ENCODE results near the gene PRPF19. TPM values are rescaled to one million over a fixed set of nuclear protein-coding genes. Genes with fewer than 3 reads are reported as not detected.

The PRPF19 gene
- total and polyA plus RNA-seq, 10 of the 15 experiments (the other 5 are each of a cell fraction or from before 2014, with no cell fraction given), result 8.7 to 170 (median 61.3) TPM

DNA sequence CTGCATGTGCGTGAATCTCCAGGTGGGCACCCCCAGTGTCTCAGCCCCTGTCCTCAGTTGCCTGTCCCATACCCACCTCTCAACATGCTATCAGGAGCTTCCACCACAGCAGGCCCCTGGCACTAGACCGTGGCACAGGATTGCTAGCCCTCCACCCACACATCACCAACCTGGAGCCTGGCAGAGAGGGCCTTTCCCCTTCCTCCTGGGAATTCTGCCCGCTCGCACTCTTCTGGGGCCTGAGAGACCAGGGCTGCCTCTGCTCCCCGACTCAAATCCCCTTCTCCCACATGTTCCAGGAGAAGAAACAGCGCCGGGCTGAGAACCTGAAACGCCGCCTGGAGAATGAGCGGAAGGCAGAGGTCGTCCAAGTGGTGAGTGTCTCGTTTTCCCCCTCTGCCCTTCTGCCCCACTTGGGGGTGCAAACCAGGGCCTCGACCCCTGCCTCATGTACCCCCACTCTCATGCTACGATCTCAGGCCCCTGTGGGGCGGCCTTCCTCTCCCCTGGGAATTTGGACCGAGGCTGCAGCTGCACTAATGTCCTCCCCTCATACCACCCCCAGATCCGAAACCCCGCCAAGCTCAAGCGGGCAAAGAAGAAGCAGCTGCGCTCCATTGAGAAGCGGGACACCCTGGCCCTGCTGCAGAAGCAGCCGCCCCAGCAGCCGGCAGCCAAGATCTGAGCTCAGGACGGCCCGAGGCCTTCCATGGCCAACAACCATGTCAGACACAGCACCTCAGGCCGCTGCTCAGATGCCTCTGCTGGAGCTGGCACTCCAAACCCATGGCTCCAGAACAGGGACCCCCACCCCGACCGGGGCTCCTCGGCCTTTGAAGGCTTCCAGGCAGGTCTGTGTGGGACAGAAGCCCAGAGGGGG lies 56.5 kb downstream of the PRPF19 start (continued):
- no peak for TF ChIP-seq ASH2L (IDR thresholded peaks at IDR 0.05; ENCODE audit: borderline replicate concordance, low read depth)
- no peak for TF ChIP-seq SP1 (IDR thresholded peaks at IDR 0.05; ENCODE audit: low read depth, low read length)

DNA sequence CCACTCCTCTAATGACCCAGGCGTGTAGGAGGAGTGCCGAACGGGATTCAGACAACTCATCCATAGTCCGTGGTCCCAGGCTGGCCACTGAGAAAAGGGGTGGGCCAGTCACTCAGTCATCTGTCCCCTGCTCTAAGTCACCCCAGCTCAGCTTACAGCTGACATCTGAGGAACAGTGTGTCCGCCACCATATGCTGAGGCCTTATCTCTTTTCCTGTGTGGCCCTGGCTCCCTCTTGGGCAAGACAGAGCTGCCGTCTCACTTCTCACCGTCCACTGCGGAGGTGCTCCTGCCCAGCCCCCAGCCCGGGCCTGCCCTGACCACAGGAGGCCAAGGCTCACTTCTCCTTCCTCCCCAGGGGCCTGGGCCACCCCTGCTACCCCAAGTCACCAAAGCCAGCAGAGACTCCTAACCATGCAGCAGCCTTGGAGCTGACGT lies 57.7 kb downstream of the PRPF19 start:
- Histone ChIP-seq H3K27me3 (replicated peaks in 1 of 2; ENCODE audit: control insufficient read depth in 2 of 2, insufficient read depth in 2 of 2, low read length in 1 of 2) (no peaks in the 10 kb centered on the region), H3K4me3 (no peak overlapping the region), H3K4me2 (ENCODE audit: control insufficient read depth, insufficient read depth) (no peak overlapping the region), H2AFZ (ENCODE audit: control insufficient read depth, low read depth, low read length) (no peak overlapping the region), H3K9me3 (replicated peaks; ENCODE audit: control insufficient read depth, insufficient read depth, low read length) (no peaks in the 10 kb centered on the region), H3K79me2 (ENCODE audit: control insufficient read depth, insufficient read depth, low read length) (peaks cover 23% of the 10 kb centered on the region), H4K20me1 (ENCODE audit: control insufficient read depth, insufficient read depth) (no peaks in the 10 kb centered on the region), H3K36me3 (ENCODE audit: control insufficient read depth in 2 of 2, insufficient read depth in 2 of 2, low read length in 1 of 2) (peaks cover 8 to 27% of the 10 kb centered on the region in 2 experiments), H3K27ac (ENCODE audit: control insufficient read depth, insufficient read depth) (no peak overlapping the region), H3K9ac (ENCODE audit: control insufficient read depth, insufficient read depth, low read length) (no peak overlapping the region), H3K4me1 (ENCODE audit: control insufficient read depth, insufficient read depth, low read length) (no peaks in the 10 kb centered on the region)
- POLR2A ChIA-PET, result no interaction called here
- SMC1A ChIA-PET (ENCODE audit: uncharacterized antibody, unreplicated experiment), result no interaction called here
- intact Hi-C loops (cut with micrococcal nuclease; ENCODE audit: unreplicated experiment) (loop anchor here (10.0 kb wide), 1 partner anchor 106 kb away; the partner anchor contains the start of gene SLC15A3), in situ Hi-C loops (cut with MboI) (no loop called here)
- 91% methylated on average over 9 of the region's 10 CpGs for WGBS (ENCODE audit: insufficient coverage, insufficient replicate concordance, low lambda C conversion rate, missing lambda C conversion rate)
- CTCF ChIA-PET, result no interaction called here
- BruUV-seq (replicated peaks), result no TSS peak
- FAIRE-seq (no peak), ATAC-seq (no peak), DNase-seq (ENCODE audit: low read depth, low spot score) (no peak)
- RAD21 ChIA-PET (ENCODE audit: unreplicated experiment), result no interaction called here
- TF ChIP-seq MEF2A (IDR thresholded peaks at IDR 0.05; ENCODE audit: insufficient read depth, low read depth, low read length) (no peak), KLF5 (IDR thresholded peaks at IDR 0.05; ENCODE audit: partially characterized antibody) (no peak), ATF7 (IDR thresholded peaks at IDR 0.05; ENCODE audit: low read depth) (no peak), NFXL1 (IDR thresholded peaks at IDR 0.05; ENCODE audit: borderline replicate concordance) (no peak), CBX3 (IDR thresholded peaks at IDR 0.05; ENCODE audit: borderline replicate concordance, low read depth) (no peak), SMARCA5 (IDR thresholded peaks at IDR 0.05) (no peak), NR2F1 (conservative IDR thresholded peaks at IDR 0.05) (no peak), RAD51 (IDR thresholded peaks at IDR 0.05) (no peak), NRF1 (conservative IDR thresholded peaks at IDR 0.05; ENCODE audit: low read depth, low read length) (no peak), RELA (IDR thresholded peaks at IDR 0.05; ENCODE audit: borderline replicate concordance, partially characterized antibody) (no peak), RBBP5 (conservative IDR thresholded peaks at IDR 0.05) (no peak), KDM1A (IDR thresholded peaks at IDR 0.05; ENCODE audit: borderline replicate concordance) (no peak)
- TF ChIP-seq, protein P1, sequence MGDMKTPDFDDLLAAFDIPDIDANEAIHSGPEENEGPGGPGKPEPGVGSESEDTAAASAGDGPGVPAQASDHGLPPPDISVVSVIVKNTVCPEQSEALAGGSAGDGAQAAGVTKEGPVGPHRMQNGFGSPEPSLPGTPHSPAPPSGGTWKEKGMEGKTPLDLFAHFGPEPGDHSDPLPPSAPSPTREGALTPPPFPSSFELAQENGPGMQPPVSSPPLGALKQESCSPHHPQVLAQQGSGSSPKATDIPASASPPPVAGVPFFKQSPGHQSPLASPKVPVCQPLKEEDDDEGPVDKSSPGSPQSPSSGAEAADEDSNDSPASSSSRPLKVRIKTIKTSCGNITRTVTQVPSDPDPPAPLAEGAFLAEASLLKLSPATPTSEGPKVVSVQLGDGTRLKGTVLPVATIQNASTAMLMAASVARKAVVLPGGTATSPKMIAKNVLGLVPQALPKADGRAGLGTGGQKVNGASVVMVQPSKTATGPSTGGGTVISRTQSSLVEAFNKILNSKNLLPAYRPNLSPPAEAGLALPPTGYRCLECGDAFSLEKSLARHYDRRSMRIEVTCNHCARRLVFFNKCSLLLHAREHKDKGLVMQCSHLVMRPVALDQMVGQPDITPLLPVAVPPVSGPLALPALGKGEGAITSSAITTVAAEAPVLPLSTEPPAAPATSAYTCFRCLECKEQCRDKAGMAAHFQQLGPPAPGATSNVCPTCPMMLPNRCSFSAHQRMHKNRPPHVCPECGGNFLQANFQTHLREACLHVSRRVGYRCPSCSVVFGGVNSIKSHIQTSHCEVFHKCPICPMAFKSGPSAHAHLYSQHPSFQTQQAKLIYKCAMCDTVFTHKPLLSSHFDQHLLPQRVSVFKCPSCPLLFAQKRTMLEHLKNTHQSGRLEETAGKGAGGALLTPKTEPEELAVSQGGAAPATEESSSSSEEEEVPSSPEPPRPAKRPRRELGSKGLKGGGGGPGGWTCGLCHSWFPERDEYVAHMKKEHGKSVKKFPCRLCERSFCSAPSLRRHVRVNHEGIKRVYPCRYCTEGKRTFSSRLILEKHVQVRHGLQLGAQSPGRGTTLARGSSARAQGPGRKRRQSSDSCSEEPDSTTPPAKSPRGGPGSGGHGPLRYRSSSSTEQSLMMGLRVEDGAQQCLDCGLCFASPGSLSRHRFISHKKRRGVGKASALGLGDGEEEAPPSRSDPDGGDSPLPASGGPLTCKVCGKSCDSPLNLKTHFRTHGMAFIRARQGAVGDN (IDR thresholded peaks at IDR 0.05), result no peak
- TF ChIP-seq, protein P2, sequence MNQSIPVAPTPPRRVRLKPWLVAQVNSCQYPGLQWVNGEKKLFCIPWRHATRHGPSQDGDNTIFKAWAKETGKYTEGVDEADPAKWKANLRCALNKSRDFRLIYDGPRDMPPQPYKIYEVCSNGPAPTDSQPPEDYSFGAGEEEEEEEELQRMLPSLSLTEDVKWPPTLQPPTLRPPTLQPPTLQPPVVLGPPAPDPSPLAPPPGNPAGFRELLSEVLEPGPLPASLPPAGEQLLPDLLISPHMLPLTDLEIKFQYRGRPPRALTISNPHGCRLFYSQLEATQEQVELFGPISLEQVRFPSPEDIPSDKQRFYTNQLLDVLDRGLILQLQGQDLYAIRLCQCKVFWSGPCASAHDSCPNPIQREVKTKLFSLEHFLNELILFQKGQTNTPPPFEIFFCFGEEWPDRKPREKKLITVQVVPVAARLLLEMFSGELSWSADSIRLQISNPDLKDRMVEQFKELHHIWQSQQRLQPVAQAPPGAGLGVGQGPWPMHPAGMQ (IDR thresholded peaks at IDR 0.05; ENCODE audit: borderline replicate concordance), result no peak
- TF ChIP-seq, protein P3, sequence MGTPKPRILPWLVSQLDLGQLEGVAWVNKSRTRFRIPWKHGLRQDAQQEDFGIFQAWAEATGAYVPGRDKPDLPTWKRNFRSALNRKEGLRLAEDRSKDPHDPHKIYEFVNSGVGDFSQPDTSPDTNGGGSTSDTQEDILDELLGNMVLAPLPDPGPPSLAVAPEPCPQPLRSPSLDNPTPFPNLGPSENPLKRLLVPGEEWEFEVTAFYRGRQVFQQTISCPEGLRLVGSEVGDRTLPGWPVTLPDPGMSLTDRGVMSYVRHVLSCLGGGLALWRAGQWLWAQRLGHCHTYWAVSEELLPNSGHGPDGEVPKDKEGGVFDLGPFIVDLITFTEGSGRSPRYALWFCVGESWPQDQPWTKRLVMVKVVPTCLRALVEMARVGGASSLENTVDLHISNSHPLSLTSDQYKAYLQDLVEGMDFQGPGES (IDR thresholded peaks at IDR 0.05), result no peak

All from GM12878 (cell line).